Epithelial cell of esophagus (primary cell): ENCODE data around the gene NRF1.

Experiments used
- DNase-seq: peaks from one replicate; pipeline ENCODE4 v3.0.0; 2010; ENCODE audit warnings: low read depth
- H3K4me3 ChIP-seq: 2 replicates; pipeline ENCODE4 v1.5.1; 2011; ENCODE audit warnings: mild to moderate bottlenecking, low read length, control low read depth
- CTCF ChIP-seq: IDR thresholded peaks from 2 replicates; pipeline ENCODE4 v1.5.1; 2011; ENCODE audit warnings: low read depth, mild to moderate bottlenecking, low read length, control low read depth, inconsistent platforms; ENCODE audit not compliant: insufficient read depth; ENCODE audit errors: missing control alignments

Gene NRF1

GRCh38 chr7:129750501-129750900 is 139.0 kb downstream of the NRF1 start:
- peak; percentile 71 for DNase-seq
- H3K4me3 ChIP-seq, result no peak overlapping the region
- no peak for TF ChIP-seq CTCF

DNA sequence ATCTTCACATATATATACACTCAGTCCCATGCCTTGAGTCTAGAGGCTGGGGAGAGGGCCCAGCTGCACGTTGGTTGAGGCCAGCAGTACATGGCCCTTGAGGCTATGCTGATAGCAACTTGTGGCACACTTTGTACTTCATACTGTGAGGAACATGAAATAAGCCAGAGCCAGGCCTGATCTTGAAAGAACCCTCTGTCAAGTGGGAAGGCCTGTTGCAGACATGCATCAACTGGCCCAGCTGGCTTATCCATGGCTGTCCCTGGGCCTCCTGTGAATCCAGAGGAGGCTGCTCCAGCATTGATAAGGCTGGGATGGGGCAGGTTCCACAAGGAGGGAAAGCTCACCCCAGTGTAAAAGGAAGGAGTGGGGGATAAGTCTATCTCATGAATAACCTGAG is 140.4 kb downstream of the NRF1 start:
- DNase-seq, result peak; percentile 53
- H3K4me3 ChIP-seq, result no peak overlapping the region
- no peak for TF ChIP-seq CTCF

- DNase-seq, result no peak
These were observed 141.2 kb downstream of the NRF1 start for GRCh38 chr7:129752760-129753159.

GRCh38 chr7:129754406-129754805 is 142.9 kb downstream of the NRF1 start:
- no peak overlapping the region for H3K4me3 ChIP-seq
- DNase-seq, result no peak
- no peak for TF ChIP-seq CTCF

More at GRCh38 chr7:129752760-129753159, 141.2 kb downstream of the NRF1 start:
- H3K4me3 ChIP-seq, result no peak overlapping the region
- no peak for TF ChIP-seq CTCF

GRCh38 chr7:129757991-129758390 is 146.5 kb downstream of the NRF1 start:
- no peak overlapping the region for H3K4me3 ChIP-seq
- no peak for DNase-seq
- no peak for TF ChIP-seq CTCF

DNA sequence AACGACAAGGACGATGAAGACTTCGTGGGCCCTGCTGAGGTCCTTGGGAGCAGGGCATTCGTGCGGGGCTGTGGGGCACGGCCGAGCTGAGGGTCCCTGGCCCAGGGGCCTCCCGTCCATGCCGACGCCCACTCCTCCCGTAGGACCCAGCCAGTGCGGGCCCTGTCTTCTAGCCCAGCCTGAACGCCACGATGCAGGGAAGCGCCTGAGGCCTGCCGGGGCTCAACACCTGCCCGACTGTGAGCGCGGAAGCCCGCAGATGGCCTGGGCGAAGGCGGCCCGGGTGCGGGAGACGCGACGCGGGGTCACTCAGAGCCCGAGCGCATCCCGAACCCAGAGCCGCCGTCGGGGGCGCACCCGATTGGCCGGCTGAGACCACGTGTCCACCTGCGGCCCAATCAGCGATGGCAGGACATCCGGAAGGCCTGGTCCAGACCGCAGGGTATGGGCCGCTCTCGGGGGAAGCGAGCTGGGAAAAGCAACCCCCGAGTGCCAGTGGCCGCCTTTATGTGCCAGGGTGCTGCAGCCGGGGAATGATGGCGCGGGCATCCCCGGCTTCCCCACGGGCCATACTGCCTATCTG is 151.0 kb downstream of the NRF1 start:
- H3K4me3 ChIP-seq, result no peak overlapping the region
- TF ChIP-seq CTCF, result no peak
- no peak for DNase-seq
